Activated T-helper 1 cell treated with anti-CD3 and anti-CD28 coated beads, Interleukin-12 subunit alpha, Interleukin-12 subunit beta, Interleukin-2, Interleukin-4 antibody, amounts not matched to agents 30 ng/mL and 10 ng/mL and 1 ng/mL, durations not matched to agents 14 hours and 24 hours and 36 hours (primary cell): ENCODE data around the gene CES2. TPM values are rescaled to one million over a fixed set of nuclear protein-coding genes. Genes with fewer than 3 reads are reported as not detected.
A peak's percentile ranks its signal among the peaks of the same experiment; 100 is the strongest.
"Not testable (repeated sequence)": the region's sequence is repeated elsewhere in the genome, so short reads cannot be mapped to it uniquely, and the experiment has no call there.

Source experiments
- DNase-seq: peaks from one replicate; pipeline ENCODE4 v3.0.0; 2021; ENCODE audit warnings: low spot score
- H3K27ac Mint-ChIP-seq: one replicate; pipeline ENCODE4 v1.8.0; 2021; ENCODE audit warnings: mild to moderate bottlenecking, mixed read lengths
- H3K27me3 Mint-ChIP-seq: one replicate; pipeline ENCODE4 v1.8.0; 2022; ENCODE audit warnings: mild to moderate bottlenecking, moderate library complexity, mixed read lengths; ENCODE audit not compliant: insufficient read depth
- H3K36me3 Mint-ChIP-seq: one replicate; pipeline ENCODE4 v1.8.0; 2021; ENCODE audit warnings: low read depth, mixed read lengths
- H3K4me1 Mint-ChIP-seq: one replicate; pipeline ENCODE4 v1.8.0; 2021; ENCODE audit warnings: low read depth, mixed read lengths
- H3K4me3 Mint-ChIP-seq: one replicate; pipeline ENCODE4 v1.8.0; 2021; ENCODE audit warnings: mild to moderate bottlenecking, moderate library complexity, mixed read lengths
- H3K9me3 Mint-ChIP-seq: one replicate; pipeline ENCODE4 v1.8.0; 2021; ENCODE audit warnings: mixed read lengths
- intact Hi-C: fragments of 100-400 bp; cut with micrococcal nuclease; formaldehyde crosslinking; loops from one replicate; pipeline ENCODE4 v1.15.1; 2024
- total RNA-seq: library from RNA; stranded (reverse); gene quantifications from 2 replicates; pipeline ENCODE4 v1.2.3, GENCODE V29; 2022

CES2 gene
- total RNA-seq, 1 donor from 2014 or later: 34.3 TPM

- Mint-ChIP-seq H3K27me3 (no peaks in the 10 kb centered on the region), H3K9me3 (no peaks in the 10 kb centered on the region), H3K4me3 (peak overlapping the region; percentile 9), H3K36me3 (peaks cover 1% of the 10 kb centered on the region), H3K4me1 (peaks cover 51% of the 10 kb centered on the region), H3K27ac (peak overlapping the region; percentile 22)
- intact Hi-C loops: loop anchor here (1.0 to 2.0 kb wide), 8 partner anchors 22 to 209 kb away; partner anchors contain the start of genes FBXL8, PHAF1 and TRADD
- DNase-seq: no peak
These were observed 41.4 kb downstream of the CES2 start for GRCh38 chr16:66976746-66977145.

GRCh38 chr16:66977341-66978113 lies 42.2 kb downstream of the CES2 start:
- Mint-ChIP-seq H3K4me1 (peaks cover 57% of the 10 kb centered on the region), H3K4me3 (no peak overlapping the region), H3K27me3 (no peaks in the 10 kb centered on the region), H3K9me3 (no peaks in the 10 kb centered on the region), H3K36me3 (peaks cover 1% of the 10 kb centered on the region), H3K27ac (peak overlapping the region; percentile 75)
- intact Hi-C loops: loop anchor here (1.0 to 2.0 kb wide), 8 partner anchors 23 to 208 kb away; partner anchors contain the start of genes FBXL8, PHAF1 and TRADD
- DNase-seq: peak; percentile 83

DNA sequence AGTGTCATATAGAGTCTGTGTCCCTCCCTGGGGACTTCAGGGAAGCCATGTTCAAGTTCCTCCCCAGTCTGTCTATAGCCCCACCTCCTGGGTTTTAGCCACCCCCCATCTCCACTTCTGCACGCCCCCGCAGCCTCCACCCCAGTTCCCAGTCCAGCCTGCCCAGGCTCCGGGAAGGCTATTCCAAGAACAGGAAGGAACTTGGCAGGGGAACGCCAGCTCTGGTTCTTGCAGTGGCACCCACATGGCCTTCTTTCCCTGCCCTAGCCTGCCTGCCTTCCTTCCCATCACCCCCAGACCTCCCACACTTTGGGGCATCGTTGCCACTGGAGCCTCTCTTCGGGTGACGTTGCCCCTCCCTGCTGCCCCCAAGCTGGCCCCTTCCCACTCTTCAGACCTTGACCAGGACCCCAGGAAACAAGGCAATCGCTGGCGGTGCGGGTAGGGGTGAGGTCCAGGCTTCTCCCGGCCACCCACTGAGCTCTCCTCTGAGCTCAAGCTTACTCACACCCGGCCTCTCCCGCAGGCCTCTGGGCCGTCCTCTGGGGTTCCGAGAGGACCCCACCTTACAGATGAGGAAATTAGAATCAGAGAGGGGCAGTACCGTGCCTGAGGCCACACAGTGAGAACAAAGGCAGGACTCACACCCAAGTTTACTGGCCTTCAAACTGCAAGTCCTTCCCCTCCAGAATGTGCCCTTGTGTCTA lies 43.8 kb downstream of the CES2 start:
- intact Hi-C loops: no loop called here
- no peaks in the 10 kb centered on the region for H3K27me3 Mint-ChIP-seq
- DNase-seq: no peak
- no peaks in the 10 kb centered on the region for H3K9me3 Mint-ChIP-seq
- peak overlapping the region; percentile 18 for H3K27ac Mint-ChIP-seq
- H3K4me1 Mint-ChIP-seq: peaks cover 68% of the 10 kb centered on the region
- no peak overlapping the region for H3K4me3 Mint-ChIP-seq
- peaks cover 1% of the 10 kb centered on the region for H3K36me3 Mint-ChIP-seq

DNA sequence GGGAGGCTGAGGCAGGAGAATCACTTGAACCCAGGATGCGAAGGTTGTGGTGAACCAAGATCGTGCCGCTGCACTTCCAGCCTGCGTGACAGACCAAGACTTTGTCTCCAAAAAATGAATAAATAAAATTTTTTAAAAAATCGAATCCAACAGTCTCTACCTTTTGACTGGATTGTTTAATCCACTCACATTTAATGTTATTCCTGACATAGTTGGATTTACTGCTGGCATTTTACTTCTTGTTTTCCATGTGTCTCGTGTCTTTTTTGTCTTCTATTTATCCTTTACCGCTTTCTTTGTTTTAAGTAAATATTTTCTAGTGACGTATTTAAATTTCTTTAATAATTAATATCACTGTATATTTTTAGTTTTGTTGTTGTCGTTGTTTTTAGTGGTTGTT lies 47.7 kb downstream of the CES2 start:
- intact Hi-C loops: no loop called here
- H3K4me3 Mint-ChIP-seq: no peak overlapping the region
- peak overlapping the region; percentile 99 for H3K27ac Mint-ChIP-seq
- DNase-seq: no peak
- no peaks in the 10 kb centered on the region for H3K9me3 Mint-ChIP-seq
- H3K27me3 Mint-ChIP-seq: no peaks in the 10 kb centered on the region
- peaks cover 60% of the 10 kb centered on the region for H3K4me1 Mint-ChIP-seq
- peaks cover 9% of the 10 kb centered on the region for H3K36me3 Mint-ChIP-seq

DNA sequence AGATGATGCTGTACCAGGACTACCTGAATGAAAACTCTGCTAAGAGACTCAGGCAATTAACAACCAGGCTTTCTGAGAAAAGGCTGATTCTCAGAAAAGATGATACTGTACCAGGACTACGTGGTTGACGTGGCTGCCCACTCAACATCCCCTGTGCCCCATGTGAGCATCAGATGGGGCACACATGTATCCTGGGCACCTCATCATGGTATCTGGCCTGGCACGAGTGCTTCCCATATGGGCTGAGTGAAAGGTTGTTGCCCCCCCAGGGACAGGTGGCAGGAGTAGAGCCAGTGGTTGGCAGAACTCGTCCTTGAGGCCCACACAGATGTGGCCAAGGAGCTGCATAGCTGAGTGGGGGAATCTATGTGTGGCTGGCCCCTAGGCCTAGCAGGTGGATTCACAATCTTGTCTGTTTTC lies 49.6 kb downstream of the CES2 start:
- H3K36me3 Mint-ChIP-seq: peaks cover 11% of the 10 kb centered on the region
- H3K9me3 Mint-ChIP-seq: no peaks in the 10 kb centered on the region
- peak; percentile 51 for DNase-seq
- intact Hi-C loops: loop anchor here (1.0 to 2.0 kb wide), 8 partner anchors 10 to 327 kb away; partner anchors contain the start of genes FBXL8, MATCAP1 and TRADD
- H3K27ac Mint-ChIP-seq: peak overlapping the region; percentile 99
- H3K27me3 Mint-ChIP-seq: no peaks in the 10 kb centered on the region
- H3K4me1 Mint-ChIP-seq: peaks cover 53% of the 10 kb centered on the region
- peak overlapping the region; percentile 59 for H3K4me3 Mint-ChIP-seq

DNA sequence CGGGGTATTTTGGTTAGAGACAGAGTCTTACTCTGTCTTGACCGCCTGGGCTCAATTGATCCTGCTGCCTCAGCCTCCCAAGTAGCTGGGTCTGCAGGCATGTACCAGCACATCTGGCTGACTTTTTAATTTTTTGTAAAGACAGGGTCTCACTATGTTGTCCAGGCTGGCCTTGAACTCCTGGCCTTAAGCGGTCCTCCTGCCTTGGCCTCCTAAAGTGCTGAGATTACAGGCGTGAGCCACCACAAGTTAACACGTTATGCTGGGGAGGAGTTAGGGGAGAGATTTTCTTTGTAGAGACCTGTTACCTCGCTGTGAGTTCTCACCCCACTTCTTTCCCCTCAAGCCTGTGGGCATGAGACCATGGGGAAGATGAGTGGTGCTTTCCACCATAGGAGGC lies 51.2 kb downstream of the CES2 start:
- DNase-seq: no peak
- Mint-ChIP-seq H3K27ac (peak overlapping the region; percentile 87), H3K27me3 (no peaks in the 10 kb centered on the region), H3K4me3 (no peak overlapping the region), H3K9me3 (no peaks in the 10 kb centered on the region), H3K36me3 (peaks cover 11% of the 10 kb centered on the region), H3K4me1 (peaks cover 40% of the 10 kb centered on the region)
- intact Hi-C loops: no loop called here

DNA sequence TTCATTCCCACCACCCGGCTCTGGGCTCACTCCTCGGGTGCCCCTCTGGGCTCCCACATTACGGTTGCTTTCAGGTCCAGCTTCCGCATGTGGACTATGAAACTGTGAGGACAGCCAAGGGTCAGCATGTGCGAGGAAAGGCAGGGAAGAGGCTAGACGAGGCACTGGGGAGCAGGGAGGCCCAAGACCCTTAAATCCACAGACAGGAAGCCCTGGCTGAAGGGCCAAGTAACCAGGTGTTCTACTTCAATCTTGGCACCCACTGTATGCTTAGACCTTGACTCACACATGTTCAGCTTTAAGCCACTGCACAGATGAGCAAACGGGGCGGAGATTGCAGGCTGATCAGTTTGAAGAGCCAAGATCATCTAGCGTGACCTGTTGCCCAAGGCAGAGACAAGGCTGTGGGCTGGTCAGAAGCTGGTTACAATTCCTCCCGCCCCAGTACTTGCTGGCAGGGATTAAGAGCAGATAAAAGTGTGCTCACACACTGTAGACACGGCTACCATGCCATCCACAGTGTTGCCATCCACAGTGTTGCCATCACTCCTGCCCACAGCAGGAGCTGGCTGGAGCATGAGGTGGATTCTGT lies 53.0 kb downstream of the CES2 start, which contains the start of gene CES4A:
Gene CES4A, plus strand, starts transcription at position 393 of the 592 bp plus-strand sequence. Its CDS starts 184 bp downstream, at position 577.
- peaks cover 11% of the 10 kb centered on the region for H3K36me3 Mint-ChIP-seq
- no peaks in the 10 kb centered on the region for H3K27me3 Mint-ChIP-seq
- no peaks in the 10 kb centered on the region for H3K9me3 Mint-ChIP-seq
- peaks cover 32% of the 10 kb centered on the region for H3K4me1 Mint-ChIP-seq
- no peak within 1 kb of the TSS for H3K4me3 Mint-ChIP-seq
- DNase-seq: no peak
- H3K27ac Mint-ChIP-seq: peak within 1 kb of the TSS; percentile 73
- intact Hi-C loops: loop anchor here (1.0 kb wide), 1 partner anchor 12 kb away; no protein-coding TSS in a partner anchor

- Mint-ChIP-seq H3K36me3 (peaks cover 8% of the 10 kb centered on the region), H3K4me1 (peaks cover 6% of the 10 kb centered on the region)
- intact Hi-C loops: no loop called here
These were observed 56.3 kb downstream of the CES2 start for GRCh38 chr16:66991545-66992077.

GRCh38 chr16:66993558-66993957 lies 58.2 kb downstream of the CES2 start:
- H3K4me1 Mint-ChIP-seq, intact Hi-C loops, H3K9me3 Mint-ChIP-seq, H3K27me3 Mint-ChIP-seq, DNase-seq, H3K27ac Mint-ChIP-seq, H3K36me3 Mint-ChIP-seq, H3K4me3 Mint-ChIP-seq: not testable (repeated sequence)

More at GRCh38 chr16:66991545-66992077, 56.3 kb downstream of the CES2 start:
- H3K27me3 Mint-ChIP-seq: no peaks in the 10 kb centered on the region
- H3K9me3 Mint-ChIP-seq: no peaks in the 10 kb centered on the region
- no peak overlapping the region for H3K27ac Mint-ChIP-seq
- H3K4me3 Mint-ChIP-seq: no peak overlapping the region
- no peak for DNase-seq

Other genes with a start within 250 kb of the CES2 start
- gene CMTM4, start 238.8 kb upstream of the CES2 start, total RNA-seq: 3.3 and 3.9 TPM in 2 replicates
- gene DYNC1LI2, start 183.9 kb upstream of the CES2 start, total RNA-seq: 55.7 and 60.3 TPM in 2 replicates
- 0.29 TPM in 1 of 2 replicates, not detected in the other for gene TERB1, start 133.9 kb upstream of the CES2 start, total RNA-seq
- gene NAE1, start 104.5 kb upstream of the CES2 start, total RNA-seq: 114 and 120 TPM in 2 replicates
- 0.13 and 0.39 TPM in 2 replicates for gene CA7, start 91.1 kb upstream of the CES2 start, total RNA-seq
- gene PDP2, start 55.0 kb upstream of the CES2 start, total RNA-seq: 43.3 and 52.2 TPM in 2 replicates
- gene CDH16, start 16.6 kb upstream of the CES2 start, total RNA-seq: not detected in 2 replicates
- 0.83 and 0.93 TPM in 2 replicates for gene RRAD, start 10.0 kb upstream of the CES2 start, total RNA-seq
- 162 and 164 TPM in 2 replicates for gene CIAO2B, start 1.1 kb upstream of the CES2 start, total RNA-seq
- gene CES3, start 25.8 kb downstream of the CES2 start, total RNA-seq: 5.6 and 7.3 TPM in 2 replicates
- gene CES4A, start 53.1 kb downstream of the CES2 start, total RNA-seq: 33.2 and 34.2 TPM in 2 replicates
- gene CBFB, start 93.6 kb downstream of the CES2 start, total RNA-seq: 171 and 175 TPM in 2 replicates
- gene PHAF1, start 174.4 kb downstream of the CES2 start, total RNA-seq: 20.5 and 20.6 TPM in 2 replicates
- 6.2 TPM in 2 replicates for gene B3GNT9, start 215.5 kb downstream of the CES2 start, total RNA-seq
- 29.0 TPM in 2 replicates for gene TRADD, start 224.4 kb downstream of the CES2 start, total RNA-seq
- 19.3 and 22.4 TPM in 2 replicates for gene FBXL8, start 224.4 kb downstream of the CES2 start, total RNA-seq
- gene HSF4, start 229.2 kb downstream of the CES2 start, total RNA-seq: 30.3 and 36.8 TPM in 2 replicates
- 19.0 and 22.9 TPM in 2 replicates for gene NOL3, start 235.0 kb downstream of the CES2 start, total RNA-seq
- 45.5 and 48.2 TPM in 2 replicates for gene MATCAP1, start 248.4 kb downstream of the CES2 start, total RNA-seq